GM12878 (cell line): Measurements from ENCODE around the gene TMEM244.

Experiments
- CBFB ChIP-seq: IDR thresholded peaks from 2 replicates; pipeline ENCODE4 v1.6.1; 2016; ENCODE audit warnings: antibody characterized with exemption, low read depth
- CTCF ChIP-seq, 3 experiments: IDR thresholded peaks in 2 of 3; conservative IDR thresholded peaks in 1 of 3; 2 replicates each; pipeline ENCODE4 v1.5.1; 2011; ENCODE audit warnings: low read depth in 3 of 3, low read length in 3 of 3, mild to moderate bottlenecking in 3 of 3, control low read depth in 2 of 3, moderate library complexity in 2 of 3, inconsistent platforms in 1 of 3, mixed read lengths in 1 of 3; ENCODE audit not compliant: control insufficient read depth in 2 of 3, insufficient read depth in 1 of 3; ENCODE audit errors: extremely low read depth in 1 of 3
- EP300 ChIP-seq, 2 experiments: fragments of 150-350 bp in 1 of 2; IDR thresholded peaks; 2 replicates each; pipeline ENCODE4 v1.6.1; 2011 to 2012; ENCODE audit warnings: low read depth in 2 of 2, low read length in 2 of 2, borderline replicate concordance in 1 of 2, improper control_type of control experiment in 1 of 2, inconsistent platforms in 1 of 2; ENCODE audit not compliant: control insufficient read depth in 1 of 2
- FOXK2 ChIP-seq: fragments of 450-650 bp; IDR thresholded peaks from 2 replicates; pipeline ENCODE4 v1.6.1; 2017; ENCODE audit warnings: mild to moderate bottlenecking, moderate library complexity
- MAX ChIP-seq: IDR thresholded peaks from 2 replicates; pipeline ENCODE4 v1.6.1; 2012; ENCODE audit warnings: low read depth, low read length, improper control_type of control experiment
- NRF1 ChIP-seq: conservative IDR thresholded peaks from 2 replicates; pipeline ENCODE4 v1.6.1; 2011; ENCODE audit warnings: mild to moderate bottlenecking, low read depth, low read length, improper control_type of control experiment
- POLR2AphosphoS5 ChIP-seq: IDR thresholded peaks from 2 replicates; pipeline ENCODE4 v1.6.1; 2011; ENCODE audit warnings: mild to moderate bottlenecking, low read length, inconsistent platforms
- RUNX3 ChIP-seq: IDR thresholded peaks from 2 replicates; pipeline ENCODE4 v1.6.1; 2012; ENCODE audit warnings: low read length, inconsistent platforms
- SUPT20H ChIP-seq: IDR thresholded peaks from 2 replicates; pipeline ENCODE4 v1.6.1; 2011; ENCODE audit warnings: low read depth, mild to moderate bottlenecking, low read length, moderate library complexity, borderline replicate concordance; ENCODE audit not compliant: control insufficient read depth
- TARDBP ChIP-seq: IDR thresholded peaks from 2 replicates; pipeline ENCODE4 v1.6.1; 2016; ENCODE audit warnings: borderline replicate concordance
- TF ChIP-seq, protein P1 (sequence below): IDR thresholded peaks from 2 replicates; pipeline ENCODE4 v1.6.1; 2011; ENCODE audit warnings: borderline replicate concordance, low read depth, mild to moderate bottlenecking, moderate library complexity, low read length; ENCODE audit not compliant: insufficient read depth, poor library complexity, severe bottlenecking

- TF ChIP-seq CBFB (no peak), CTCF (IDR thresholded peaks at IDR 0.05 in 2 of 3, conservative IDR thresholded peaks at IDR 0.05 in 1 of 3; ENCODE audit: control insufficient read depth in 2 of 3, extremely low read depth in 1 of 3, insufficient read depth in 1 of 3, low read depth in 3 of 3, low read length in 3 of 3) (no peak), MAX (no peak), RUNX3 (no peak), POLR2AphosphoS5 (no peak), FOXK2 (no peak), EP300 (IDR thresholded peaks at IDR 0.05; ENCODE audit: borderline replicate concordance in 1 of 2, control insufficient read depth in 1 of 2, low read depth in 2 of 2, low read length in 2 of 2) (no peak), TARDBP (no peak), SUPT20H (no peak), NRF1 (no peak)
- TF ChIP-seq, protein P1, sequence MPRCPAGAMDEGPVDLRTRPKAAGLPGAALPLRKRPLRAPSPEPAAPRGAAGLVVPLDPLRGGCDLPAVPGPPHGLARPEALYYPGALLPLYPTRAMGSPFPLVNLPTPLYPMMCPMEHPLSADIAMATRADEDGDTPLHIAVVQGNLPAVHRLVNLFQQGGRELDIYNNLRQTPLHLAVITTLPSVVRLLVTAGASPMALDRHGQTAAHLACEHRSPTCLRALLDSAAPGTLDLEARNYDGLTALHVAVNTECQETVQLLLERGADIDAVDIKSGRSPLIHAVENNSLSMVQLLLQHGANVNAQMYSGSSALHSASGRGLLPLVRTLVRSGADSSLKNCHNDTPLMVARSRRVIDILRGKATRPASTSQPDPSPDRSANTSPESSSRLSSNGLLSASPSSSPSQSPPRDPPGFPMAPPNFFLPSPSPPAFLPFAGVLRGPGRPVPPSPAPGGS, result no peak
Measured at GRCh38 chr6:129852257-129852858, 8.8 kb downstream of the TMEM244 start.
